HL-60 (cell line): ENCODE results near the gene PPP6C.

Experiments
- DNase-seq, 2 experiments: peaks; one replicate each; pipeline ENCODE4 v3.0.0-alpha.2; 2010 to 2020; ENCODE audit warnings: low read depth in 1 of 2, low spot score in 1 of 2
- H3K27ac ChIP-seq: fragments of 250-450 bp; sonication (Bioruptor Pico); replicated peaks from 2 replicates; pipeline ENCODE4 v1.5.1; 2020; ENCODE audit warnings: mild to moderate bottlenecking, moderate library complexity
- H3K27me3 ChIP-seq: fragments of 250-450 bp; sonication (Bioruptor Pico); 2 replicates; pipeline ENCODE4 v1.5.1; 2021; ENCODE audit warnings: mild to moderate bottlenecking, moderate library complexity; ENCODE audit not compliant: insufficient read depth, poor library complexity, severe bottlenecking
- H3K4me3 ChIP-seq: replicated peaks from 2 replicates; pipeline ENCODE4 v1.5.1; 2011; ENCODE audit warnings: mild to moderate bottlenecking, control low read depth, low read length; ENCODE audit not compliant: insufficient read depth
- GABPA ChIP-seq: IDR thresholded peaks from 2 replicates; pipeline ENCODE4 v1.6.1; 2012; ENCODE audit warnings: low read depth
- POLR2AphosphoS5 ChIP-seq: IDR thresholded peaks from 2 replicates; pipeline ENCODE4 v1.6.1; 2012; ENCODE audit warnings: low read depth
- SPI1 ChIP-seq: IDR thresholded peaks from 2 replicates; pipeline ENCODE4 v1.6.1; 2012; ENCODE audit warnings: low read depth, mild to moderate bottlenecking, borderline replicate concordance
- TF ChIP-seq, protein P1 (sequence below): IDR thresholded peaks from one replicate; pipeline ENCODE4 v1.5.1; 2011; ENCODE audit warnings: low read length, control low read depth, inconsistent platforms; ENCODE audit not compliant: insufficient read depth
- TF ChIP-seq, protein P2 (sequence below): IDR thresholded peaks from 2 replicates; pipeline ENCODE4 v1.6.1; 2012; ENCODE audit warnings: low read depth; ENCODE audit not compliant: insufficient replicate concordance

PPP6C gene

DNA sequence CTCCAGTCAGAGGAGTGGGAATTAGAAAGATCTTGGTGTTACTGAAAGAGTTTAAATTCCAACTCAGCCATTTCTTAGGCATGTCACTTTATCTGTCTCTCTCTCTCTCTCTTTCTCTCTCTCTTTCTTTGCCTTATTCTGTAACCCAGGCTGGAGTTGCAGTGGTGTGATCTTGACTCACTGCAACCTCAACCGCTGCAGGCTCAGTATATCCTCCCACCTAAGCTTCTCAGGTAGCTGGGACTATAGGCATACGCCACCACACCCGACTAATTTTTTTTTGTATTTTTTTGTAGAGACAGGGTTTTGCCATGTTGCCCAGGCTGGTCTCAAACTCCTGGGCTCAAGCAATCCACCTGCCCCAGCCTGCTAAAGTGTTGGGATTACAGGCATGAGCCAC lies 29.0 kb upstream of the PPP6C start:
- no peaks in the 10 kb centered on the region for H3K27me3 ChIP-seq
- no peak overlapping the region for H3K4me3 ChIP-seq
- DNase-seq: no peak
- TF ChIP-seq SPI1 (no peak), POLR2AphosphoS5 (no peak), GABPA (no peak)
- TF ChIP-seq, protein P1, sequence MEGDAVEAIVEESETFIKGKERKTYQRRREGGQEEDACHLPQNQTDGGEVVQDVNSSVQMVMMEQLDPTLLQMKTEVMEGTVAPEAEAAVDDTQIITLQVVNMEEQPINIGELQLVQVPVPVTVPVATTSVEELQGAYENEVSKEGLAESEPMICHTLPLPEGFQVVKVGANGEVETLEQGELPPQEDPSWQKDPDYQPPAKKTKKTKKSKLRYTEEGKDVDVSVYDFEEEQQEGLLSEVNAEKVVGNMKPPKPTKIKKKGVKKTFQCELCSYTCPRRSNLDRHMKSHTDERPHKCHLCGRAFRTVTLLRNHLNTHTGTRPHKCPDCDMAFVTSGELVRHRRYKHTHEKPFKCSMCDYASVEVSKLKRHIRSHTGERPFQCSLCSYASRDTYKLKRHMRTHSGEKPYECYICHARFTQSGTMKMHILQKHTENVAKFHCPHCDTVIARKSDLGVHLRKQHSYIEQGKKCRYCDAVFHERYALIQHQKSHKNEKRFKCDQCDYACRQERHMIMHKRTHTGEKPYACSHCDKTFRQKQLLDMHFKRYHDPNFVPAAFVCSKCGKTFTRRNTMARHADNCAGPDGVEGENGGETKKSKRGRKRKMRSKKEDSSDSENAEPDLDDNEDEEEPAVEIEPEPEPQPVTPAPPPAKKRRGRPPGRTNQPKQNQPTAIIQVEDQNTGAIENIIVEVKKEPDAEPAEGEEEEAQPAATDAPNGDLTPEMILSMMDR: no peak
- TF ChIP-seq, protein P2, sequence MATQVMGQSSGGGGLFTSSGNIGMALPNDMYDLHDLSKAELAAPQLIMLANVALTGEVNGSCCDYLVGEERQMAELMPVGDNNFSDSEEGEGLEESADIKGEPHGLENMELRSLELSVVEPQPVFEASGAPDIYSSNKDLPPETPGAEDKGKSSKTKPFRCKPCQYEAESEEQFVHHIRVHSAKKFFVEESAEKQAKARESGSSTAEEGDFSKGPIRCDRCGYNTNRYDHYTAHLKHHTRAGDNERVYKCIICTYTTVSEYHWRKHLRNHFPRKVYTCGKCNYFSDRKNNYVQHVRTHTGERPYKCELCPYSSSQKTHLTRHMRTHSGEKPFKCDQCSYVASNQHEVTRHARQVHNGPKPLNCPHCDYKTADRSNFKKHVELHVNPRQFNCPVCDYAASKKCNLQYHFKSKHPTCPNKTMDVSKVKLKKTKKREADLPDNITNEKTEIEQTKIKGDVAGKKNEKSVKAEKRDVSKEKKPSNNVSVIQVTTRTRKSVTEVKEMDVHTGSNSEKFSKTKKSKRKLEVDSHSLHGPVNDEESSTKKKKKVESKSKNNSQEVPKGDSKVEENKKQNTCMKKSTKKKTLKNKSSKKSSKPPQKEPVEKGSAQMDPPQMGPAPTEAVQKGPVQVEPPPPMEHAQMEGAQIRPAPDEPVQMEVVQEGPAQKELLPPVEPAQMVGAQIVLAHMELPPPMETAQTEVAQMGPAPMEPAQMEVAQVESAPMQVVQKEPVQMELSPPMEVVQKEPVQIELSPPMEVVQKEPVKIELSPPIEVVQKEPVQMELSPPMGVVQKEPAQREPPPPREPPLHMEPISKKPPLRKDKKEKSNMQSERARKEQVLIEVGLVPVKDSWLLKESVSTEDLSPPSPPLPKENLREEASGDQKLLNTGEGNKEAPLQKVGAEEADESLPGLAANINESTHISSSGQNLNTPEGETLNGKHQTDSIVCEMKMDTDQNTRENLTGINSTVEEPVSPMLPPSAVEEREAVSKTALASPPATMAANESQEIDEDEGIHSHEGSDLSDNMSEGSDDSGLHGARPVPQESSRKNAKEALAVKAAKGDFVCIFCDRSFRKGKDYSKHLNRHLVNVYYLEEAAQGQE: no peak
- no peak overlapping the region for H3K27ac ChIP-seq

DNA sequence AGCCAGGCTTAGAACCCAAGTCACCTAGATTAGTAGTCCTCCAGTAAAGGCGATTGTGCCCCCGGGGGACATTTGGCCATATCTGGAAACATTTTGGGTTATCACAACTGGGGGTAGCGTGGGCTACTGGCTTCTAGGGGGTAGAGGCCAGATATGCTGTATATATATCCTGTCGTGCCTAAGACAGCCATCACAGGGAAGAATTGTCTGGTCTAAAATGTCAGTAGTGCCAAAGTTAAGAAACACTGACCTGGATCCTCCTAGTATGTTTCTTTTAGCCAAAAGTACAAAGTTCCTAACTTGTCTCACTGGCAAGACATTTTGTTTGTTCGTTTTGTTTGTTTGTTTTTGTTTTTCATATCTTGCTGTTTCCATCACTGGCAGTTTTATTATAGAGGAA lies 24.6 kb upstream of the PPP6C start:
- TF ChIP-seq SPI1: no peak
- TF ChIP-seq, protein P1: no peak
- TF ChIP-seq, protein P2: no peak
- no peak for TF ChIP-seq GABPA
- TF ChIP-seq POLR2AphosphoS5: no peak

DNA sequence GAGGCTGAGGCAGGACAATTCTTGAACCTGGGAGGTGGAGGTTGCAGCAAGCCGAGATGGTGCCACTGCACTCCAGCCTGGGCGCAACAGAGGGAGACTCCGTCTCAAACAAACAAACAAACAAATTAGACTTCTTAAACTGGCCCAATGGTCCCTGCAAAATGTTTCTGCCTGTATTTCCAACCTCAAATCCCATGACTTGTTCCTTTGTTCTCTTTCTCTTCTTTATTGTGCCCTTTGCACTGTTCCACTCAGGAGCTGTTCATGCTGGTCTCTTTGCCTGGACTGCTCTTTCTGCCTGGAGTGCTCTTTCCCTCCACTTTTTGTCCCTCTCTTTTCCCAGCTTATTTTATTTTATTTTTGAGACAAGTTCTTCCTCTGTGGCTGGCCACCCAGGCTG lies 14.9 kb upstream of the PPP6C start:
- DNase-seq: no peak
- TF ChIP-seq POLR2AphosphoS5: no peak
- TF ChIP-seq, protein P1: no peak
- TF ChIP-seq SPI1: no peak
- TF ChIP-seq GABPA: no peak
- TF ChIP-seq, protein P2: no peak
- H3K27ac ChIP-seq: no peak overlapping the region
- no peak overlapping the region for H3K4me3 ChIP-seq
- no peaks in the 10 kb centered on the region for H3K27me3 ChIP-seq

More for the DNA sequence above, 24.6 kb upstream of the PPP6C start:
- H3K27me3 ChIP-seq: no peaks in the 10 kb centered on the region
- H3K4me3 ChIP-seq: no peak overlapping the region
- DNase-seq: no peak
- H3K27ac ChIP-seq: no peak overlapping the region; the same call in 1 of the 2 replicates
